GM19468 (cell line): ENCODE measurements around the gene BICD1.

Experiments
- ATAC-seq: cut with Tn5 transposase; IDR thresholded peaks from one replicate; pipeline ENCODE4 v1.9.1; 2021; ENCODE audit warnings: mild to moderate bottlenecking, moderate library complexity, moderate number of reproducible peaks; ENCODE audit not compliant: unreplicated experiment; ENCODE audit errors: extremely low read depth

Gene BICD1

DNA sequence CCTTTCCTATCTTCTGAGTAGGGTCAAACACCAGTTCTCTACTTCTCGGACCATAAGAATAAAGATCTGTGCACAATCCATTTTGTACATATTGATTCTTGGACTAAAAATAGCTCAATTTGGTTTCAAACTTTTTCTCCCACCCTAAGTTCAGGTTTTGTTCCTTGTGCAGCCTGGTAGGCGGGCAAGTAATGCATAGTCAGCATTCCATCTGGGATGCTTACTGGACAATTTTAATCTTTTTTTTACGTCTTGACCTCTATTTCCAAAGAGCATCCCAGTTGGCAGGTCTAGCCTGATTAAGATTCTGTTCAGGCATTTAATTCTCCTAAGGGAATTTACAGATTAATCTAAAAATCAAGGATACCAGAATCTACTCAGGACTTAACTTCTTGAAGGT, 126.9 kb downstream of the BICD1 start:
- ATAC-seq = no peak

DNA sequence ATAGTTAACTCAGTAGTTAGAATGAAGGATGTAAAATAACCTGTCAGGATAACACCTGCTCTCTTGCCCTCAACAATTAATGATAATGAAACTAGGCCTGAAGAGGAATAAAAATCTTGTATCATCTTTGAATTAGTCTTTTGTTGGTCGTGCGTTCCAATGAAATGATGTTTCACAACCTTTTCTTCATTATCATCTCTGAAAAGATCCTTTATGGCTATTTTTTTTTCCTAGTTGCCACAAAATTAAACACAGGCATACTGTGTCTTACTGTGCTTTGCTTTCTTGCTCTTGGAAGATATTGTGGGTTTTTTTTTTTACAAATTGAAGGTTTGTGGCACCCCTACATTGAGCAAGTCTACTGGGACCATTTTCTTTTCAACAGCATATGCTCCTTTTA, 128.6 kb downstream of the BICD1 start:
- no peak for ATAC-seq

GRCh38 chr12:32240162-32240561, 133.5 kb downstream of the BICD1 start:
- no peak for ATAC-seq

DNA sequence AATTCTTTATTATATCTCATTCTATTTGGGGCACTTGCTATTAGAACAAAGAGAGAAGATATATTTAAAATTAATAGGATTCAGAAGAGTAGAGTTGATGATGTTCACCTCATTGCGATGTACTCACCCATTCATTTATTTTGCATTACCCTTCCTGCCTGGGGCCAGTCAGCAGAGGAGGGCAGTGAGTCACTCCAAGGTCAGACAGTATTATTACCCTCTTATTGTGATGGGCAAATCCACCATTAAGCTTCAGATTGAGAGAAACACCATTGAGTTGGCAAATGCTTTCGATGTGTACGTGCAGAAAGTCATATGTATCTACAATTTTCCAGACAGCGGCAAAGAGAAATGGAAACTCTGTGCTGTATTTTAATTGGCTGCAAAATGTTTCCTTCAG, 134.2 kb downstream of the BICD1 start:
- ATAC-seq = no peak

- ATAC-seq = no peak
Observed at GRCh38 chr12:32242641-32243040, 136.0 kb downstream of the BICD1 start.

DNA sequence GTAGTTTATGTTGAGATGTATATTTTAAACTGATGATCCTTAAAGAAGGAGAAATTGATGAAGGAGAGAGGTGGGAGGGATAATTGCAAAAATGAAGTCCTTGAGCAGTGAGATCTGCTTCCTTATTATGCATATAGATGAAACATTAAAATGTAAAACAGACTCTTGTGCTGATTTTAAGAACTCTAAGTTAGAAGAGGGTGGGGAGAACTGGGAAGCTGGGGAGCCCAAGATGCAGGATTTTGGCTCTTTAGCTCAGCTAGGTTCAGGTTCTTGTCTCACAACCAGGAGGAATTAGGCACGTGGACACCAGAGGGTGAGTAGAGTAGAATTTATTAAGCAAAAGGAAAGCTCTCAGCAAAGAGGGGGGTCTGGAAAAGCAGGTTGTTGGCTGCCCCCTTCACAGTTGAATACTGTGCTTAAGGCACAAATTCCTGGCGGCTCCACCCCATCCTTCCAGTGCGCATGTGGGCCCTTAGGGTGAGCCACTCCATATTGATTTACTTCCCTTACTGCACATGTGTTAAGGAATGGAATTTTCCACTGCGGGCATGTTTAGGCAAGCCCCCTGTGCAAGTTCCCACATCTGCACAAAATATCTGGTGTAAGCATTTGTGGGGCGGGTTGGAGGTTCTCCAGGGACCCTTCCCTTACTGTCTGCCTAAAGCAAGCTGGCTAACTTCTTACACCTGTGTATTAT, 141.9 kb downstream of the BICD1 start:
- no peak for ATAC-seq

GRCh38 chr12:32249777-32250176, 143.1 kb downstream of the BICD1 start:
- ATAC-seq = no peak

DNA sequence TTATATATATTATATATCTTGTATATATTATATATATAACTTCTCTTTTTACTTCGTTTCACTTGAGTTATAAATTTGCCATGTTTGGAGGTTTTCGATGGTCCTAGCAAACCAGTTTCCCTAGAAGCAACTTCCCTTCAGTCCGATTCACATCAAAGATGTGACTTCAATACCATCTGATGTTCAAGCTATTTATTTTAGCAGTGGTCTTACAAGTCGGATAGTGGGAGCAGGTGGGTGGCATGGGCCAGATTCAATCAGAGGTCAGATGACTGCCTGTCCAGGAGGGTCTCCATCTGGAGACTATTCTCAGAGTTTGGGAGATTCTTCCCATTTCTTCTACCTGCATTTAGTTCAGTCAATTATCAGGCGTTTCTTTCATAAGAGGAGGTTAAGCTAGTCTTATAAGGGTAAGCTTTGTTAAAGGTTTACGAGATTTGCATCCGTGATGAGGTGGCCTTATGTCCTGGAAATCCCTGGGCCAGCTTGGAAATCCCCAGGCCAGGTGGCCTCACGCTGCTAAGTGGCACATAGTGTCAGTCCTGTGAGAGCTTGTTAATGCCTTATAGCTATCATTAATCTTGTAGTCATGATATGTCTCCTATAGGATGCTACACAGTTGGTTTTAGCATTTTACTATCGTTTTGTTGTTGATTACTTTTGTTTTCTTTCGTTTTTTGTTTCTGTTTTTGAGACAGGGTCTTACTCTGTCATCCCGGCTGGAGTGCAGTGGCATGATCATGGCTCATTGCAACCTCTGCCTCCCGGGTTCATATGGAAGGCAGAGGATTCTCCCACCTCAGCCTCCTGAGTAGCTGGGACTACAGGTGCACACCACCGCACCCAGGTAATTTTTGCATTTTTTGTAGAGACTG, 145.8 kb downstream of the BICD1 start:
- ATAC-seq = peak; percentile 65

DNA sequence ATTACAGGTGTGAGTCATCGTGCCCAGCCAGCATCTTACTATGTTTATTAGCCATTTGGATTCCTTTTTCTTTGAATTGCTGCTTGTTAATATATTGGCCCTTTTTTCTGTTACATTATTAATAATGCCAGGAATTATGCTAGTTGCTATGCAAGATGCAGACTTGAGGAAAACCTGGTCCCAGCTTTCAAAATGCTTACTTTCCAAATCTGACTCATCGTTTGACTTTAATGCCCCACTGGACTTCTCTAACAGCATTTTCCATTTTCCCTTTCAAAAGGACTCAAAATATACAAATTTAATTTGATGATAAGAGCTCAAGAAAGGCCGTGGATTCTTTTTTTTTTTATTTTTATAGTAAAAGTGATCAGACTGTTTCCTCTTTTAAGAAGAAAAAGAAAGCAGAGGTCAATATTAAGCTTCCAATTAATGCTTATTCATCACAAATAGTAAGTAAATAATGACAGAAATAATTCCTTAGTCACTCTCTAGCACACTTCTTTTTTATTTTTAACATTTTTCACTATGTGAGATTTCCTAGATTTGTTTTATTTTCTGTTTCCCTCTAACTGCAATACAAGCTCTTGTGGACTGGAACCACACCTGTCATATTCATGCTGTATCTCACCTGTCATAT, 146.6 kb downstream of the BICD1 start:
- ATAC-seq = no peak

- no peak for ATAC-seq
Observed at GRCh38 chr12:32254260-32254956, 147.8 kb downstream of the BICD1 start.

DNA sequence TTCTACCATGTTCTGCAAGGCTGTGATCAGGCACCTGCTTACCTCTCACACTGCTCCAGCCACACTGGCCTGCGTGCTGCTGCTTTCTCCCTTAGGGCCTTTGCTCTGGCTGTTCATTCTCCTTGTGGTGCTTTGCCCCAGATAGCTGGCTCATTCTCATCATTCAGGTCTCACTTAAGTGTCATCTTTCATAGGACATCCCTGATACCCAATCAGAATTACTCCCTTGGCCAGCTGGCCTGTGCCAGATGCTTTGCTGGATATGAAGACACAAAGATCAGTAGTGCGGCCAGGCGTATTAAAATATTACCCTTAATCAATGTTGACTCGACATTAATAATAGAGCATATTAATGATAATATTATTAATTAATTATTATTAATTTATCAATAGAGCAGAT, 148.9 kb downstream of the BICD1 start:
- ATAC-seq = no peak

DNA sequence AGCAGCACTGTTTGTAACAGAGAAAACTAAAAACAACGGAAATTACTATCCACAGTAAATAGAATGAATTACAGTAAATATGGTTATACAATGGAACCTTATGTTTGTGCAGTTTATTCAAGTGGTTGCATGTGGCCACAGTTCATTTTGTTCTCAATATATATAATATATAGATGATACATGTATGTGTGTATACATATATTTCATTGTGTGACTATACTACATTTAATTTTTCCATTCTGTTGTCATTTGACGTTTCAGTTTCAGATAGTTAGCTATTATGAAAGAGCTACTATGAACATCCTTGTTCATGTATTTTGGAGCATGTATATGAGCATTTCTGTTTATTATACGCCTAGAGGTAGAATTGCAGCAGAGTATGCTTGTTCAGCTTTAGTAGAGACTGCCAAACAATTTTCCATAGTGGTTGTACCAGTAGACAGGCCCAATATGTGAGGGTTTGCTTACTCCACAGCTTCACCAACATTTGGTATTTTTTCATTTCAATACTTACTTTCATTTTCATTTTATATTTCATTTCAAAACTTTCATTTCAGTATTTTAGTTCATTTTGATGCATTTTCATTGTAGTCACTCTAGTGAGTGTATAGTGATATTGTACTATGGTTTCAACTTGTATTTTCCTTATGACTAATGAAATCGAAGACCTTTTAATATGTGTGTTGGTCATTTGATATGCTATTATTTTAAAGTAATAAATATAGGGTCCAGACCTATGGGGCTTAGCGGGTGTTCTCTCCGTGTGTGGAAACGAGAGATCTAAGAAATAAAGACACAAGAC, 151.2 kb downstream of the BICD1 start:
- ATAC-seq = no peak

DNA sequence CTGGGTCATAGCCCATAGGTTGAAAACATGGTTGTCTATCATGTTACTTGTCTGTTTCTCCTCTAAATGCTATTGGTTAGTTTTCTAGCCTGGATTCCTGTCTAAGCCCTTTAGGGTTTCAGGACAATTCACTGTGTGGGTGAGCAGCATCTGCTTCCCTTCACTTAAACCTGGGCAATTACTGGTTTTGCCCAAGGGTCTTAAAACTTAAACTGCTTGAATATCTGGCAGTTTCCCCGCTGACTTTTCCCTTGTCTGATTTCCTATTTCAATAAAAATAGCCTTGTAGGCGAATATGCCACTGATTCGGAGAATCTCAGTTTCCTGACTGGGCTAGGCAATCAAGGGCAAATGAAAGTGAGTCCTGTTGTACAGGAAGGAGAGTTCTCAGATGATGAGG, 154.0 kb downstream of the BICD1 start:
- ATAC-seq = no peak

- no peak for ATAC-seq
Observed at GRCh38 chr12:32261638-32262037, 155.0 kb downstream of the BICD1 start.

DNA sequence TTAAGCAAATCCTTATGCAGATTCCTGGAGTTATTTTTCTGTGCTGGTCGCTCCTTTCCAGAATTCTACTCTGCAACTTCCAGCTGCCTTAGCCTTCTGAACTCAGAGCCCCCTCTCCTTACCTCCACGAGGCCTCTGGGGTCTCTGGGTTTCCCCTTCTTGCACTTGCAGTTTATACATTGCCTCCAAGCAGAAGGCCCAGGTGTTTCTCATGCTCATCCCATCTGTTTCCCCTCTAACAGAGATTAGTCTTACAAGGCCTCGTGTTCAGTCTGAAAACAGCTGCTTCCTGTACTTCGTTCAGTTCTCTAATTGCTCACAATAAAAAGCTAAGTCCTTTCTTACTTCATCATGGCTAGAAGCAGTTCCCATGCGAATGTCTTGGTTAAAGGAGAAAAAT, 158.3 kb downstream of the BICD1 start:
- no peak for ATAC-seq

DNA sequence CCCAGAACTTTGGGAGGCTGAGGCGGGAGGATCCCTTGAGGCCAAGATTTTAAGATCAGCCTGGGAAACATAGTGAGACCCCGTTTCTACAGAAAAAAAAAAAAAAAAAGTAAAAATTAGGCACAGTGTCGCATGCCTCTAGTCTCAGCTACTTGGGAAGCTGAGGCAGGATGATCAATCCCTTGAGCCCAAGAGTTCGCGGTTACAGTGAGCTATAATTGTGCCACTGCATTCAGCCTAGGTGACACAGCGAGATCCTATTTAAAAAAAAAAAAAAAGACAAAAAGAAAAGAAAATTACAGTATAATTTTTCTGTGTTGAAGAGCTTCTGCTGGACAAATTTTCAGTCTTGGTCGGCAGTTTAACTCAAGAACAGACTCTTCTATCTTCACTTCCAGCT, 158.8 kb downstream of the BICD1 start:
- ATAC-seq = no peak

DNA sequence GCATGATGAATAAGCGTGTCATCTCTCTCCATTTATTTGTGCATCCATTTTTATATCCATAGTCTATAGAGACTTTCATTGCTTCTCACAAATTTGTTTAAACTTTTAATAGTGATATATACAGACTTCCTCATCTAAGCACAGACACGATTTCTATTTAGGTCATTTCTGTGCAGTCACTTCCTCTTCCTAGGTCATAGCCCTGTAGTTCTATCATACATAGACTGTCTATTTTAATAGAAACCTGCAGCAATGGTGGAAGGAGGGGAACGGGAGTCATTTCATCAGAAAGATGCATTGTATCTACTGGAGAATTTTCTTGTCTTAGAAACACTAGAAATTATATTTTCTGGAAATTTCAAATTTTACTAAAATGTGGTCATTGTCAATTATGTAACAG, 159.3 kb downstream of the BICD1 start:
- no peak for ATAC-seq

GRCh38 chr12:32266756-32267155, 160.1 kb downstream of the BICD1 start:
- ATAC-seq = no peak

DNA sequence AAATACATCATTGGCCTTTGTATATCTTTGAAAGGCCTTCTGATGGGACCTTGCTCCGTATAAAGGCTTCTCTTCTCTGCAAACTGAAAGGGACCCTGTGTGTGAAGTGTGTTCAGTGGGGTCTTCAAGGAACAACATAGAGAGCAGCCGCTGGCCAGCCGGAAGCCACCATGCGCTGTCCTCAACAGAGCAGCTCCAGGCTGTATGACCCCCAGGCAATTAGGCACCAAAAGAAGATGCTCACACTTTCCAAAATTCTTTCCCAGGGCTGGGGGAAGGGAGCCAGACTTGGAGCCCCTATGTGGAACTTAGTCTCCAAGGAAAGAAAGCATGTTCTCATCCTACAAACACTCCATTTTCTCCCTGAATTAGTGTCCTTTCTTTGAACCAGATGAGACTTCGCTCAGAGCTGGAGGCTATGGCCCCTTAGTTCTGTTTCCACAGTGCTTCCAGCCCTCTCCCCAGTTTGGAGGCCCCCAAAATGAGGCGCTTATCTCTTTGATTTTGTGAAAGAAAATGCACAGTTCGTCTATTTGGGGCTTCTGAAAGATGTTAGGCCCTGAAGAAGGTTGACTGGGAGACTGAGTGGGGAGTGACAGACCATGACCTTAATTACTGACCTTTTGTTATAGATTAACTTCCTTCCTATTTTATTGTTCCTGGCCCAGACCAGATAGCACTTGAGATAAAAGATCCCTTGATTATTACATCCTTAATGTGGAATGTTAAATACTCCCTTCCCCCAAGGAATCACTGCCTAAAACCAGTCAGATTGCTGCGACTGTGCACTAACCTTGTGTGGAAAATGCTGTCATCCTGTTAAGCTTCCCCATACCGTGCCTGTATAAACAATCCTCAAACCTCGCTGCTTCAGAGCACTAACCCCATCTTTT, 164.4 kb downstream of the BICD1 start:
- ATAC-seq = no peak
